GM18907 (cell line): Measurements from ENCODE around the gene OSTF1.

Experiments
- ATAC-seq: cut with Tn5 transposase; IDR thresholded peaks from one replicate; pipeline ENCODE4 v1.9.1; 2021; ENCODE audit warnings: mild to moderate bottlenecking, moderate library complexity; ENCODE audit not compliant: unreplicated experiment

The OSTF1 gene

GRCh38 chr9:75161116-75161857 lies 73.0 kb downstream of the OSTF1 start:
- ATAC-seq, result no peak

DNA sequence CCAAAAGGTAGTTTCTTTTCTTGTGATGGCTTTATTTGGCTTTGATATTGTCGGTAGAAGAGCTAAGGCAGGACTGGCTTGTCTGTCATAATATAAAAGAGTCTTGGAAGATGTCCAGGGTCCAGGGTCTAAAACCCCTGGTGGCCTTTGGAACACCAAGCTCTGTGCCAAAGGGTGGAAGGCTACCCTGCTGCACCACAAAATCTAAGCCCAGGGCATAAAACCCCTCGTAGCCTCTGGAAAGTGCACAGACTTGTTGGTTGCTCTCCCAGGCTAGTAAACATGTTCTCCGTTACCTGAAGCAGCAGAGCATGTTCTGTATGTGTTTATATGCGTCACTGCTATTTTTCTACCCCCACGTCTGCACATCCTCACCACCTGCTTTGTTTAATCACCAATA lies 75.5 kb downstream of the OSTF1 start:
- no peak for ATAC-seq

DNA sequence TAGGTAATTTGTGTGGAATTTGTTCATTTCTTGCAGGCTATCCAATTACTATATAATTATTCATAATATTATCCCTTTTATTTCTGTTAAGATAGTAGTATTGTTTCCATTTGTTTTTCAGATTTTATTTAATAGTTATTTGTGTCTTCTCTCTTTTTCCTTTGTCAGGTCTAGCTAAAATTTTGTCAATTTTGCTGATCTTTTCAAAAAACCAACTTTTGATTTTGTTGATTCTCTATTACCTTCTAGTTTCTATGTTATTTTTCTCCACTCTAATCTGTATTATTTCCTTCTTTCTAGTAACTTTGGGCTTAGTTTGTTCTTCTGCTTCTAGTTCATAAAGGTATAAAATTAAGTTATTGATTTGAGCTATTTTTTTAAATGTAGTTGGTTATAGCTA lies 76.3 kb downstream of the OSTF1 start:
- no peak for ATAC-seq

DNA sequence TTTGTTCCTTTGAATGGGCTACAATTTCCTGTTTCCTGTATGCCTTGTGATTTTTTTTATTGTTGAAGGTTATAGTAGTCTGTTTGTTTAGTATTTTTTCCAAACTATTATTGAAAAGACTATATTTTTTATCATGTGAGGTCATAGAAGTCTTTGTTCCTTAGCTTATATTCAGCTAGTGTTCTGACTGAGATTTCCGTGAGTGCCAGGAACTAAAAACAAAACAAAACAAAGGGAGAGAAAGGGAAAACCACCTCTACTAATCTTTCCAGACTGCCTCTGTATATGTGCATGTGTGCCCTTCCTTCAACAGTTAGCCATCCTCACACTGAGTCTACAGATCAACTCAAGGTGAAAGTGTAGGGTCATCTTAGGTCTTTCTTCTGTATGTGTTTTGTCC lies 79.0 kb downstream of the OSTF1 start:
- no peak for ATAC-seq

DNA sequence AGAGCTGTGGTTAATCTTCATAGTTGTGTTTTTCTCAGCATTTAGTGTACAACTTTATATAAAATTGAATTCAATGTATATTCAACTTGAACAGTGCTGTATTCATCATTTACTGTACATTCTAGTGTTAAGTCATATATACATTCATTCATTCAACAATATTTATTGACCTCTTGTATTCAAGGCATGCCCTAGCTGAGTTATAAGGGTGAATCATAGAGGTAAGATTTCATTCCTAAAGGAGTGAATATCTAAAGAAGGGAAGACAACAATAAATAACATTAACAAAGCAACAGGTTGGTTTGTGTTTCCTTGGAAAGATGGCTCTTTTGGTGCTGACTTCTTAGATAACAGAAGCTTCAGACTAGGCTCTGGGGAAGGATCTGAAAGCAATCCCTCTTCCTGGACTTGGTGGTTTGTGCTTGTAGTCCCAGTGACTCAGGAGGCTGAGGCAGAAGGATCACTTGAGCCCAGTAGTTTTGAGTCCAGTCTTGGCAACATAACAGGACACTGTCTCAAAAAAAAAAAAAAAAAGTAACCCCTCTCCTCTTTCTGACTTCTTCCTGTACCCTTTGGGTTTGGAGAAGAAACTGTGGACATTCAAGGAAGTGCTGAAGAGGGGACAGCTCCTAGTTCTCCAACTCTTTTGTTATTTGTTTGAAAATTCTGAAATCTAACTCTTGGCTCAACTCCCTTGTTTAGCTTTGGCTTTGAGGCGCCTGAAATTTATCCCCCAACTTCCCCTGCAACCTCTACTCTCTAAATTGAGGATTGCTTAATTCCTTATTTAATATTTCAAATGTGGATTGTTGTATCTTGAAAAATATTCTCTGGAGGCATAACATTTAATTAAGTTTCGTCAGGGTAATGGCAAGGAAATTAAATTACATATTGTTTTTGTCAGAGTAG lies 80.2 kb downstream of the OSTF1 start:
- no peak for ATAC-seq

DNA sequence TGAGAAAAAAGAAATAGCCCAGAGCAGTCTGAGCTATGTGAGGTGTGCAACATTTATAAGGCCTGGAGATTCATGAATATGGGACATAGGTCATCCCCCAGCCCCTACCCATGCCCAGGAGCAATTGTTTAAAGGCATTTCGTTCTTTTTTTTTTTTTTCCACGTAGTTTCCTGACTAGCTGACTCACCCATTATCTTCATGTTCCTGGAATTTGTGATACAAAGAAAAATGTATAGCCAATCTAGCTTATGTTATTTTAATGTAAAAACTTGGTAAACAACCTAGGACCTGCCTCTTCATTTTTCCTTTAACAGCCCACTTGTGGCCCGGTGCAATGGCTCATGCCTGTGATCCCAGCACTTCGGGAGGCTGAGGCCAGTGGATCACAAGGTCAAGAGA lies 81.3 kb downstream of the OSTF1 start:
- no peak for ATAC-seq

- ATAC-seq, result no peak
These were observed 82.6 kb downstream of the OSTF1 start for GRCh38 chr9:75170898-75171360.

DNA sequence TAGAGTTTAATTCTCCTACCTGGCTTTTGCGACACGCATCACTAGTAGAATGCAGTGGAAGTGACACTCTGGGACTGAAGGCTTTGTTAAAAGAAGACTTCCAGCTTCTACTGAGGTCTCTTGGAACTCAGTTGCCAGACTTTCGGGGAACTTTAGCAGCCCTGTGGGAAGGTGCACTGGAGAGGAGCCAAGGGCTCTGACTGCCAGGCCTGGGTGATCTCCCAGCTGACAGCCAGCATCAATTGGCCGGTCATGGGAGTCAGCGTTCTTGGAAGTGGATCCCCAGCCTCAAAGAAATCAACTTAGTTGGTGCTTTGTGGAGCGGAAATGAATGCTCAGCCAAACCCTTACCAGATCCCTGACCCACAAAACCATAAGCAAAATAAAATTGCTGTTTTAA lies 87.1 kb downstream of the OSTF1 start:
- no peak for ATAC-seq

GRCh38 chr9:75176037-75176436 lies 87.7 kb downstream of the OSTF1 start:
- no peak for ATAC-seq

DNA sequence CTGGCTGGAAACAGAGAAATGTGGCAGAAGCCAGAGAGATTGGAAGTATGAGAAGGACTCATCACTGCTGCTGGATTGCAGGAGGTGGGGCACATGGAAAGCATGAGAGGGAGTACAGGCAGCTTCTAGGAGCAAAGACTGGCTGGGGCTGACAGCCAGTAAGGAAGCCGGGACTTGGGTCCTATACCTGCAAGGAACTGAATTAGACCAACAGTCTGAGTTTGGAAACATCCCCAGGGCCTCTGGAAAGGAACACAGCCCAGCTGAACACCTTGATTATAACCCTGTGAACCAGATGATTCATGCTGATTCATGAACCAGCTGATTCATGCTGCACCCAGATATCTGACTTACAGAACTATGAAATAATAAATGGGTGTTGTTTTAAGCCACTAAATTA lies 93.4 kb downstream of the OSTF1 start:
- no peak for ATAC-seq

GRCh38 chr9:75183306-75183705 lies 95.0 kb downstream of the OSTF1 start:
- no peak for ATAC-seq

- ATAC-seq, result no peak
These were observed 96.2 kb downstream of the OSTF1 start for GRCh38 chr9:75184471-75184870.

- ATAC-seq, result peak; percentile 85
These were observed 97.4 kb downstream of the OSTF1 start for GRCh38 chr9:75185585-75186170.

DNA sequence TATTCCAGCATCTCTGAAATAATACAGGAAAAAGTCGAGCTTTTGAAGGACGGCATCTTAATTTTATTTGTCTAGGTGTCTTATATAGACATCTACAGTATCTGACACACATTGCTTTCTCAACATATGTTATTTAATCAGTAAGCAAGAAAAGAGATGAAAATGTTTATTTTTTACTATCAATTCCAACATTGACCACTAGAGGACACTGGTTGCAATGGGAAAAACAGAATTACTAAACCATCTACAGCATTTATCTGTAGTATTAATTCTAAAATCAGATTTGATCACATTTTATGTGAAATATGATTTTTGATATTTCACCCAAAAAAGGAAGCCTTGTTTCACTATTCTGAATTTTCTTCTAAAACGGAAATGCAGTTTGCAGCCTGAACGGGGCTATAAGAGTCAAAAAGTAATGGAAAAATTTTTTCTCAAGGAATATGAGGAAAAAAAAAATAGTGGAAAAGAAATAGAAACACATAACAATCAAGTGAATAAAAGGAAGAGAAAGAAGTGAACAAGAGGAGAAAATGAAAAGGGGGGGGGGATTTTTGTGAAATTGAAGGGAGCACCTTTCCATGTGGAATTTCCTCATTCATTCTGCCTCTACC lies 98.6 kb downstream of the OSTF1 start:
- ATAC-seq, result no peak

DNA sequence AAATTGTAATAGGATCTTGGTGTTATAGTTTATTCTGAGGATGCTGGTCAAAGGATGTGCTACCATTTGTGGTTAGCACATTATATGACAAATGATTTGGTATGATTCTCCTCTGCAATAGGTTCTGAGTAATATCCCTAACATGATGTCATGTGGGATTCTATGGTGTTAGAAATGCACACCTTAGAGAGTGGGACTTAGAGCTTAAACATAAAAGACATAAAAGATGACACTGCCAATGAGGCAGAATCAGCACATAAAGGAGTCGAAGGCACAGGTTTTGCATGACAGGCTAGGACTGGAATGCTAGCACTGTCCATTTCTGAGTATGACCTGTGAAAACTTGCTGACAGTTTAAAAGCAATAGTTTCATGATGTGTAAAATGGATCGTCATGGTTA lies 100.4 kb downstream of the OSTF1 start:
- ATAC-seq, result no peak

DNA sequence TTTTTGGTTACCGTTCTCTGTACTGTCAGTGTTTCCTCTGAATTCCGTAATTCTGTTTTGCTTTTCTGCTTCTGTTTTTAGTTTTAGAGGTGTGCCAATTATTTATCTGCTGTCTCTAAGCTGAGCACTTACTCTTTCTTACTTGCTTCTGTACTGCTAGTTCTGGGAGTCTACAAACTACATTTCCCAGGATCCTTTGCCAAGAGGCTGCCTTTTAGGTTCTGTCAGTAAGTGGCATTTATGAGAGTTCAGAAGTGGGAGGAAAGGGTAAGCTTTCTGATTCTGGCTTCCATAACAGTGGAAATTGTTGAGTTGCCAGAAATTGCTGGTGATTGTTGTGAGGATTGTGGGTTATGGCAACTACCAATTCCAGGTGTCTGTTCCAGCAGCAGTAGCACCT lies 102.4 kb downstream of the OSTF1 start:
- ATAC-seq, result no peak
